AG20443 (cell line): Measurements from ENCODE around the gene ZNF486.
A peak's percentile ranks its signal among the peaks of the same experiment; 100 is the strongest.
"Not testable (repeated sequence)": the region's sequence is repeated elsewhere in the genome, so short reads cannot be mapped to it uniquely, and the experiment has no call there.

Source experiments
- DNase-seq: peaks from one replicate; pipeline ENCODE4 v3.0.0; 2012; ENCODE audit warnings: low spot score, mixed read lengths

ZNF486 gene

DNA sequence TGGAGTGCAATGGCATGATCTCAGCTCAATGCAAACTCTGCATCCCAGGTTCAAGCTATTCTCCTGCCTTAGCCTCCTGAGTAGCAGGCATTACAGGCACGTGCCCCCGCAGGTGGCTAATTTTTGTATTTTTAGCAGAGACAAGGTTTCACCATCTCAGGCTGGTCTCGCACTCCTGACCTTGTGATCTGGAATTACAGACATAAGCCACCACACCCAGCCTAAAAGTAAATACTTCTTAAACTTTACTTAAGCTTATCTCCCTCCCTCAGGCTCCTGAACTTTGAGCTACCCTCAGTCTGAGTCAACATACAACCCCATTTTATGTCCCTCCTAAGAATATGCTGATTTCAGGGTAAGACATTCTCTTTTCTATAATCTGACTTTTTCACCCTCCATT, 66.1 kb downstream of the ZNF486 start:
- DNase-seq: no peak

DNA sequence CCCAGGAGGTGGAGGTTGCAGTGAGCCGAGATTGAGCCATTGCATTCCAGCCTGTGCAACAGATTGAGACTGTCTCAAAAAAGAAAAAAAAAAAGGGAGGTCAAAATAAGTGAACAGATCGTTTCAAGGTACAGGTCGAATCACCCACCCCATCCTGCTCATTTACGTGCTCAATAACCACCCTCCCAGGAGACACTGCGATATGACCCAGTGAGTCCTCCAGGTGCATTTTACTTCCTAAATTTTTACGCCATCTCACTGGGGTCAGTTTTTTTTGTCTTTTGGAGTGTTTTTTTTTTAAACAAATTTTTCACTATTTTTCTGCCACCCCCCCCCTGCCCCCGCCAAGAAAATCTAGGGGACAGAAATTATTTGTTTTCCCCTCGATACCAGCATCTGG, 68.1 kb downstream of the ZNF486 start:
- no peak for DNase-seq

- DNase-seq: peak; percentile 87
Measured at GRCh38 chr19:20237773-20238623, 71.0 kb downstream of the ZNF486 start.

- DNase-seq: no peak
Measured at GRCh38 chr19:20243629-20244028, 76.6 kb downstream of the ZNF486 start.

DNA sequence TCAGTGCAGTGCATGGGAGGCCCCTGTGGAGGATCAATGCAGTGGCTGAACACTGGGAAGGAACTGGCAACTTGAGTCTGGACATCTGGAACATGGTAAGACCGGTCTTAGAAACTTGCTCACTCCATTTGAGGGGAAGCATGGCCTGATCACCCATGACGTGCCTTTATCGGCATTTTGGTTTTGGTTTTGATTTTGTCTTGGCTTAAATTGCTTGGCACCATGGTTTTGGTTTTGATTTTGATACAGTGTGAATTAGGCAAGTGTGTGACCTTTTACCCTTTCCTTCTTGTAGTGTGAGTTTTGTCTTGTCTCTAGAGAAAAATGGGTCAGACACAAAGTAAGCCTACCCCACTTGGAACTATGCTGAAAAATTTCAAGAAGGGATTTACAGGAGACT, 77.3 kb downstream of the ZNF486 start:
- DNase-seq: no peak

- DNase-seq: no peak
Measured at GRCh38 chr19:20245309-20245708, 78.3 kb downstream of the ZNF486 start.

DNA sequence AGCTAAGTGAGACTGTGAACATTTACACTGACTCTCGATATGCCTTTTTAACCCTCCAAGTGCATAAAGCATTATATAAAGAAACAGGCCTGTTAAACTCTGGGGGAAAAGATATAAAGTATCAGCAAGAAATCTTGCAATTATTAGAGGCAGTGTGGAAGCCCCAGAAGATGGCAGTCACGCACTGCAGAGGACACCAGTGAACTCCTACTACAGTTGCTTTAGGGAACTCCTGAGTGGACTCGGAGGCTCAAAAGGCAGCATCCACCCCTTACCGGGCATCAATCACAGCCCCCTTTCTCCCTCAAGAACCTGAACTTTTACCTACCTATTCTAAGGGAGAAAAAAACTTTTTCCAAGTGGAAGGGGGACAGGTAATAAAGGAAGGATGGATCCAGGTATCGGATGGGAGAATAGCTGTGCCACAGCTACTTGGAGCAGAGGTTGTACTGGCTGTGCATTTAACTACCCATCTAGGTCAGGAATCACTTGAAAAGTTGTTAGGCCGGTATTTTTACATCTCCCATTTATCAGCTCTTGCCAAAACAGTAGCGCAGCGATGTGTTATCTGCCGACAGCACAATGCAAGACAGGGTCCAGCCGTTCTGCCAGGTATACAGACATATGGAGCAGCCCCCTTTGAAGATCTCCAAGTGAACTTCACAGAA, 80.1 kb downstream of the ZNF486 start:
- DNase-seq: peak; percentile 17

DNA sequence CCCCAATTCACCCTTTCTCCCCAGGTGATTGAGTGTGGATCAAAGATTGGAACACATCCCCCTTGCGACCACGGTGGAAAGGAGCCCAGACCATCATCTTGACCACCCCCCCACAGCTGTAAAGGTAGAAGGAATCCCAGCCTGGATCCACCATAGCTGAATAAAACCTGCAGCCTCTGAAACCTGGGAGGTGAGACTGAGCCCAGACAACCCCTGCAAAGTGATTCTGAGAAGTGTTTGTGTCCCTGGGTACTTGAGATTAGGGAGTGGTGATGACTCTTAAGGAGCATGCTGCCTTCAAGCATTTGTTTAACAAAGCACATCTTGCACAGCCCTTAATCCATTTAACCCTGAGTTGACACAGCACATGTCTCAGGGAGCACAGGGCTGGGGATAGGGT, 81.2 kb downstream of the ZNF486 start:
- DNase-seq: not testable (repeated sequence)
